Omental fat pad (tissue), 4 donors: ENCODE measurements around the gene KSR1. TPM values are rescaled to one million over a fixed set of nuclear protein-coding genes. Genes with fewer than 3 reads are reported as not detected.

Experiments used
- ATAC-seq: fragments of 150-250 bp; one replicate; pipeline ENCODE4 v1.9.1; 2016; ENCODE audit warnings: mild to moderate bottlenecking, moderate library complexity; ENCODE audit not compliant: low FRiP score
- DNase-seq: peaks from one replicate; pipeline ENCODE4 v3.0.0-alpha.2; 2019; ENCODE audit warnings: low spot score
- total RNA-seq, 4 donors: library from RNA; depleted of rRNA; stranded (reverse); fragments of >200 nt; gene quantifications; one replicate each; pipeline ENCODE4 v1.1.0, GENCODE V29; 2016
- TF ChIP-seq, protein P1 (sequence below), 3 donors: fragments of 450-650 bp; IDR thresholded peaks; one replicate each; pipeline ENCODE4 v1.5.1; 2016 to 2017; ENCODE audit warnings: antibody characterized with exemption in 3 of 3, mild to moderate bottlenecking in 3 of 3, moderate library complexity in 2 of 3

KSR1 gene
- total RNA-seq, 4 donors from 2014 or later, result 25.8 to 42.3 (median 33.9) TPM

DNA sequence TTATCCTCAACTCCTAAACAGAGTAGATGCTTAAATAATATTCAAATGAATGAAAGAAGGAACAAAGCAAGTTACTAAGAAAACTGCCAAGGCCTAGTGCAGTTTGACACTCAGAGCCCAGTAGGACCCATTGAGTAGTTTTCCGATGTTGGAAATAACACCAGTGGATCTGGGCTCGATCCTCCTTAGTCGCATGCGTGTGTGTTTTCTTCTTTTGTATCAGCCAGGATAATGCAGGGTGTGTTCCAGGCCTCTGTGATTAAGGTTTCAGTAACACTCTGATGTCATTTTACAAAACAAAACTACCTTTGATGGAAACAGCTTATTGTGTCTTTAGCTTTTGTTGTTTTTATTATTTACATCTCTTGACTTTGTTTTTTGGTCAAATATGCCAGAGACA is 24.5 kb downstream of the KSR1 start:
- no peak for ATAC-seq
- DNase-seq, result no peak
- TF ChIP-seq, protein P1, sequence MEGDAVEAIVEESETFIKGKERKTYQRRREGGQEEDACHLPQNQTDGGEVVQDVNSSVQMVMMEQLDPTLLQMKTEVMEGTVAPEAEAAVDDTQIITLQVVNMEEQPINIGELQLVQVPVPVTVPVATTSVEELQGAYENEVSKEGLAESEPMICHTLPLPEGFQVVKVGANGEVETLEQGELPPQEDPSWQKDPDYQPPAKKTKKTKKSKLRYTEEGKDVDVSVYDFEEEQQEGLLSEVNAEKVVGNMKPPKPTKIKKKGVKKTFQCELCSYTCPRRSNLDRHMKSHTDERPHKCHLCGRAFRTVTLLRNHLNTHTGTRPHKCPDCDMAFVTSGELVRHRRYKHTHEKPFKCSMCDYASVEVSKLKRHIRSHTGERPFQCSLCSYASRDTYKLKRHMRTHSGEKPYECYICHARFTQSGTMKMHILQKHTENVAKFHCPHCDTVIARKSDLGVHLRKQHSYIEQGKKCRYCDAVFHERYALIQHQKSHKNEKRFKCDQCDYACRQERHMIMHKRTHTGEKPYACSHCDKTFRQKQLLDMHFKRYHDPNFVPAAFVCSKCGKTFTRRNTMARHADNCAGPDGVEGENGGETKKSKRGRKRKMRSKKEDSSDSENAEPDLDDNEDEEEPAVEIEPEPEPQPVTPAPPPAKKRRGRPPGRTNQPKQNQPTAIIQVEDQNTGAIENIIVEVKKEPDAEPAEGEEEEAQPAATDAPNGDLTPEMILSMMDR (IDR thresholded peaks at IDR 0.05), result no peak

DNA sequence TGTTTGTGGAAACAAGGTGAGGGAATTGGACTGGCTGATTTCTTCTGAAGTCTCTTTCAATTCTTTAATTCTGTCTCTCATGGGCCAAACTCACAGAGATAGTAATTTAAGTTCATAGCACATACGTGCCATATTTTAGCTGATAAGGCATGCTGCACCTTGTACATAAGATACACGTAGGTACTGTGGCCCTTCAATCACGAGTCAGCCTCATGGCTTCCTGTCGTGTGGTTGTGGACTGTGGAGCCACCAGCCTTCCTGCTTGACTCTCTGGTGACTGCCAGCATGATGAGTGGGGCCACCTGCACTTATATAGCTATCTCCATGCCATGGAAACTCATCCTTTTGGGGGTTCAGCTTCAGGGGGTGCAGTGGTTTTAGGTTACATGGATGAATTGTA is 25.1 kb downstream of the KSR1 start:
- TF ChIP-seq, protein P1 (IDR thresholded peaks at IDR 0.05), result no peak
- ATAC-seq (no peak), DNase-seq (no peak)

DNA sequence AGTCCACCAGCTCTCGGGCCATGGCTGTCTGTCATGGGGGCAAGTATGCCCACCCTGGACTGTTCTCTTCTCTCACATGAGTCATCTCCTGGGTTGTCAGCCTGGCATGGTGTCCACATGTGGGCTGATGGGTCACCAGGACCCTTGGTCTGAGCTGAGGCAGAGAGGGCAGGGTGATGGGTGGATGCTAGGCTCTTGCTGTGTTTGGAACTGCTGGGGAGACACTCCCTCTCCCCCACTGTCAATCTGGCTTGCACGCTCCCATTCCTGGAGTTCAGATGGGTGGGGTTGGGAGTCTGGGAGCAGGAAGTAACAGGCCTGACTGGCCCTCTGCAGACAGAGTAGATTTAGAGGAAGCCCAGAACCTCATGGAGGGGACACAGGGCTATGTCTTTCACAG is 28.9 kb downstream of the KSR1 start:
- DNase-seq (no peak), ATAC-seq (no peak)
- TF ChIP-seq, protein P1 (IDR thresholded peaks at IDR 0.05), result no peak

DNA sequence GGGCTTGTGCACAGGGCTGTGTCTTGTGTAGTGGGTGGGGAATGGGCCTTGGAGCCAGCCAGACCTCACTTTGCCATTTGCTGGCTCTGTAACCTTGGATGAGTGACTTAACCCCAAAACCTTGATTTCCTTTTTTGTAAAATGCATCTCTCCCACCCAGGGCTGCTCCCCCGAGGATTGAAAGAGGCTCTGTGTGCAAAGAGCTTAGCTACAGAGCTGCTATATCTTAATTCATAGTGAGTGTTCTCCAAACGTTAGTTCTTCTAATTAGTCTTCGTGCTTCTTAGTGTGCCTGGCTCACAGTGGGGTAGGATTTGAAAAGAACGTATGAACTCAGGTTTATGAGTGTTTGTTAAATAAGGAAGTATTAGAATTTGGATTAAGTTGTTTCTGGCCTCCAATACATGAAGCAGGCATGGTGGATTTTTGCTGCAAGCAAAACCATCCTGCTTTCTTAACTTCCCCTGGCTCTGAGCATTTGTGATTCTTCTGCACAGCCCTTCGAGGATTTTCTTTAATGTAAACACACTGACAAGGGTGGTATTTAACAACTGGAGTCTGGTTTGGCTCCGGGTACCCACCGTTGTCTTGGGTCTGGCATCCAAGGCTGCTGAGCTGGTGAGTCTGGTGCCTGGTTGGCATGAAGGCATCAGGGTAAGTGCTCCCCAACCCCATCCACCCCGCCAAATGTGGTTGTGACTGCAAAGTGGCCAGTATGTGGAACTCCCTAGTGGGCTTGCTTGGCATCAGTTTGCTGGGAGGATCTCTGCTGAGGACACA is 29.7 kb downstream of the KSR1 start:
- DNase-seq (no peak), ATAC-seq (no peak)
- TF ChIP-seq, protein P1 (IDR thresholded peaks at IDR 0.05), result no peak

DNA sequence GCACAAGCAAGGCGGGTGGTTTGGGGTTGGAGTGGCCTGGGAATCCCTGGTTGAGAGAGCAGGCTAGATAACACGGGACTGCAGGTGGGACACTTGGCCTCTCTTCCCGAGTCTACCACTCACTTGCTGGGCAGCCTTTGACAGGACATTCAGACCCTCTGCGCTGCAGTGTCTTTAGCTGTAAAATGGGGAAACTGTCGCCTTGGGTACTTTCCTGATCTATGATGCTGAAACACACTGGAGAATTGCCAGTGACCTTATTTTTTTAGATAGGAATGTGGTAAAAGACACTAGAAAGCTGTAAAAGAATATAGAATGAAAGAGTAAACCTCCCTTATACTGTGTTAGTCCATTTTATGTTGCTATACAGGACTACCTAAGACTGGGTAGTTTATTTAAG is 30.5 kb downstream of the KSR1 start:
- DNase-seq, result no peak
- TF ChIP-seq, protein P1 (IDR thresholded peaks at IDR 0.05), result no peak
- ATAC-seq, result no peak

DNA sequence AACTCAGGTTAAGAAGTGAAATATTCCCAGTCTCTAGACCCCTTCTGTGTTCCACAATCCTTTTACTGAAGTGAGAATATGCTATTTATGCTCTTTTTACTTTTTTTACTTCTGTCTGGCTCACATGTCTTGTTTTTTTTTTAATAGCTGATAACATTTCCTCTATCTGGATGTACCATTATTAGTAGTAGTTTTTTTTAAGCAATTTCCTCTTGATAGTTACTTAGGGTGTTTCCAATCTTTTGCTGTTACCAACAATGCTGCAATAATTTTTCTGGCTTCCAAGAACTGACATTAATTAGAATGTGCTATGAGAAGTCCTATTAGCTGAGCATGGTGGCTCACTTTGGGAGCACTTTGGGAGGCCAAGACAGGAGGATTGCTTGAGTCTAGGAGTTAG is 32.0 kb downstream of the KSR1 start:
- ATAC-seq (peak; percentile 43), DNase-seq (no peak)
- TF ChIP-seq, protein P1 (IDR thresholded peaks at IDR 0.05), result no peak

DNA sequence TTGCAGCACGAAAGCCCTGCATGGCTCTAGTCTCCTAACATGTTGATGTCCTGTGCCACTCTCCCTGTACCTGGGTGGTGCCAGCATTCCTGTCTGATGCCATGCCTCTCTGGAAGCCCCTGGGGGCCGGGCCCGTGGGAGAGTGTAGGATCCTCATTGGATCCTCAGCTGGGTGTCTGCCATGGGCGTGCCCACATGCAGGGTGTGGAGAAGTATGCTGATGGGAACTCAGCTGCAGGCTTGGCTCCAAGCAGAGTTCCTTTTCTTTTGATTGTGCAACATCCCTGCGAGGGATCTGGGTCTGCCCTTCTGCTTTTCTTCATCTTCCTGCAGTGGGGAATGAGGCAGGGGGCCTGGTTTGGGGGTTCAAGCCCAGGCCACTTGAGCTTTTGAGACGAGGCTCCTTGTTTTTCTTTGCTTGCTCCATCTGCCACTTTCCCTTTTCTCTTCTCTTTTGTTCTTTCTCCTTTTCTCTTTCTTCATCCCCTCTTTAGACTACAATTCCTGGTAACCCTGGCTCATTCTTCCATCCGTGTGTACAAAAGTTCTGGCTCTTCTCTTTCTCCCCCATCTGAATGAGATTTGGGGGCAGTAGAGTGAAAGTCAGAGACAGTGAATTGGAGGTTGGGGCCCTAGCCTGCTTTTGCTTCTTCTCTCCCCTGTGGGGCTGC is 32.9 kb downstream of the KSR1 start:
- ATAC-seq (peak; percentile 80), DNase-seq (peak; percentile 85)
- TF ChIP-seq, protein P1 (IDR thresholded peaks at IDR 0.05), result no peak
